C4-2B (cell line): ENCODE measurements around the gene MCEMP1.
A peak's percentile ranks its signal among the peaks of the same experiment; 100 is the strongest.

ENCODE experiments used
- H3K27ac ChIP-seq: fragments of 450-650 bp; 2 replicates; pipeline ENCODE4 v1.5.1; 2017
- CTCF ChIP-seq: fragments of 450-650 bp; conservative IDR thresholded peaks from 2 replicates; pipeline ENCODE4 v1.5.1; 2017; ENCODE audit warnings: mild to moderate bottlenecking
- ZFX ChIP-seq: fragments of 450-650 bp; IDR thresholded peaks from 2 replicates; pipeline ENCODE4 v1.6.1; 2017

The MCEMP1 gene

GRCh38 chr19:7676854-7677253 is at the start of gene MCEMP1:
Gene MCEMP1, plus strand, starts transcription at chr19:7677090. Its CDS starts 31 bp downstream, at chr19:7677121.
- no peak for TF ChIP-seq ZFX
- no peak for TF ChIP-seq CTCF
- no peak within 1 kb of the TSS for H3K27ac ChIP-seq

GRCh38 chr19:7627166-7627565 is 49.7 kb upstream of the MCEMP1 start:
- H3K27ac ChIP-seq = no peak overlapping the region
- no peak for TF ChIP-seq CTCF
- TF ChIP-seq ZFX = no peak

GRCh38 chr19:7628589-7629311 is 48.1 kb upstream of the MCEMP1 start:
- no peak for TF ChIP-seq ZFX
- peak overlapping the region; percentile 75 for H3K27ac ChIP-seq

GRCh38 chr19:7629347-7630054 is 47.4 kb upstream of the MCEMP1 start, which contains the start of the genes PET100 and XAB2:
Gene PET100, plus strand, starts transcription at chr19:7629793. Its CDS starts 41 bp downstream, at chr19:7629834.
Gene XAB2, minus strand, starts transcription at chr19:7629545. Its CDS starts 18 bp downstream, at chr19:7629527.
- TF ChIP-seq CTCF (no peak), ZFX (0 out of 2 replicates have a peak, but pooled peaks have one; percentile 0)
- peak within 1 kb of the TSS; percentile 75 for H3K27ac ChIP-seq

GRCh38 chr19:7631577-7631976 is 45.3 kb upstream of the MCEMP1 start:
- no peak for TF ChIP-seq ZFX
- TF ChIP-seq CTCF = no peak
- H3K27ac ChIP-seq = no peak overlapping the region

- H3K27ac ChIP-seq = no peak overlapping the region
- TF ChIP-seq ZFX (no peak), CTCF (no peak)
Observed at GRCh38 chr19:7632340-7633203, 44.3 kb upstream of the MCEMP1 start.

- H3K27ac ChIP-seq = no peak within 1 kb of the TSS
- no peak for TF ChIP-seq CTCF
- TF ChIP-seq ZFX = no peak
Observed at GRCh38 chr19:7633698-7634097, 43.2 kb upstream of the MCEMP1 start, which contains the start of gene PCP2. Gene PCP2, minus strand, starts transcription at chr19:7633719. Its CDS starts 262 bp downstream, at chr19:7633457.
